B cell (primary cell): Measurements from ENCODE around the gene CTNNA2. TPM values are rescaled to one million over a fixed set of nuclear protein-coding genes. Genes with fewer than 3 reads are reported as not detected.

Experiments
- ATAC-seq: fragments of 200-7000 bp; cut with Tn5 transposase; one replicate; pipeline ENCODE4 v1.10.0; 2021; ENCODE audit warnings: low read depth, mild to moderate bottlenecking, moderate number of reproducible peaks, moderate library complexity
- CTCF ChIA-PET: fragments of 350-600 bp; sonication (Branson Sonifier 250); formaldehyde crosslinking; loops from one replicate; lab custom pipeline; 2021; ENCODE audit warnings: antibody characterized with exemption, inconsistent platforms; lab: Charles Lee
- POLR2A ChIA-PET: fragments of 350-600 bp; sonication (Branson Sonifier 250); formaldehyde crosslinking; loops from one replicate; lab custom pipeline; 2021; ENCODE audit warnings: antibody characterized with exemption; lab: Charles Lee
- DNase-seq: peaks from one replicate; pipeline ENCODE4 v3.0.0; 2013
- H2AFZ ChIP-seq: 2 replicates; pipeline ENCODE4 v1.6.1; 2012; ENCODE audit warnings: mild to moderate bottlenecking, low read depth, low read length; ENCODE audit not compliant: insufficient read depth, poor library complexity, severe bottlenecking
- H3K27ac ChIP-seq, 2 donors: 1 replicate in 1 of 2; 2 replicates in 1 of 2; pipeline ENCODE4 v1.5.1; 2012 to 2013; ENCODE audit warnings: low read length in 2 of 2, mild to moderate bottlenecking in 2 of 2, moderate library complexity in 1 of 2
- H3K27me3 ChIP-seq, 4 experiments: fragments of 200-600 bp in 1 of 4; sonication (generic) in 1 of 4; replicated peaks in 1 of 4; 1 replicate in 2 of 4; 2 replicates in 2 of 4; pipeline versions ENCODE4 v1.6.1 to v1.7.0; 2013 to 2016; ENCODE audit warnings: low read length in 3 of 4, mild to moderate bottlenecking in 2 of 4, mixed read lengths in 1 of 4, moderate library complexity in 1 of 4; ENCODE audit not compliant: insufficient read depth in 4 of 4, control insufficient read depth in 3 of 4; ENCODE audit errors: control extremely low read depth in 1 of 4
- H3K36me3 ChIP-seq, 2 experiments: replicated peaks in 1 of 2; 1 replicate in 1 of 2; 2 replicates in 1 of 2; pipeline versions ENCODE4 v1.6.1 to v1.7.1; 2013; ENCODE audit warnings: low read length in 1 of 2; ENCODE audit not compliant: insufficient read depth in 2 of 2, control insufficient read depth in 1 of 2; ENCODE audit errors: control extremely low read depth in 1 of 2, extremely low read depth in 1 of 2
- H3K4me1 ChIP-seq, 2 donors: fragments of 200-600 bp in 1 of 2; sonication (generic) in 1 of 2; 1 replicate in 1 of 2; 2 replicates in 1 of 2; pipeline versions ENCODE4 v1.5.1 to v1.6.1; 2013 to 2017; ENCODE audit warnings: low read length in 2 of 2; ENCODE audit not compliant: control insufficient read depth in 2 of 2, insufficient read depth in 2 of 2
- H3K4me2 ChIP-seq: replicated peaks from 2 replicates; pipeline ENCODE3; 2012; ENCODE audit warnings: mild to moderate bottlenecking, low read depth, low read length; ENCODE audit not compliant: poor library complexity, severe bottlenecking
- H3K4me3 ChIP-seq, 5 experiments: fragments of 200-600 bp in 1 of 5; sonication (generic) in 1 of 5; 1 replicate in 3 of 5; 2 replicates in 2 of 5; pipeline versions ENCODE4 v1.5.1 to v1.7.0; 2011 to 2016; ENCODE audit warnings: low read length in 4 of 5, mild to moderate bottlenecking in 4 of 5, low read depth in 2 of 5, control low read depth in 1 of 5, moderate library complexity in 1 of 5; ENCODE audit not compliant: insufficient read depth in 1 of 5; ENCODE audit errors: control extremely low read depth in 1 of 5, extremely low read depth in 1 of 5
- H3K79me2 ChIP-seq: fragments of 200-600 bp; sonication (generic); one replicate; pipeline ENCODE4 v1.6.0; 2016; ENCODE audit warnings: low read length; ENCODE audit not compliant: control insufficient read depth, insufficient read depth
- H3K9ac ChIP-seq: fragments of 200-600 bp; sonication (generic); 2 replicates; pipeline ENCODE4 v1.6.1; 2017; ENCODE audit warnings: mild to moderate bottlenecking, low read length, moderate library complexity
- H3K9me3 ChIP-seq, 3 donors: one replicate each; pipeline versions ENCODE4 v1.6.1 to v1.7.1; 2013; ENCODE audit warnings: low read length in 2 of 3; ENCODE audit not compliant: control insufficient read depth in 2 of 3, insufficient read depth in 1 of 3; ENCODE audit errors: control extremely low read depth in 1 of 3
- H4K20me1 ChIP-seq: 2 replicates; pipeline ENCODE4 v1.6.0; 2012; ENCODE audit warnings: mild to moderate bottlenecking, low read length; ENCODE audit not compliant: insufficient read depth, control insufficient read depth, poor library complexity, severe bottlenecking
- H3K27ac Mint-ChIP-seq: one replicate; pipeline ENCODE4 v1.8.0; 2021; ENCODE audit warnings: mixed read lengths
- H3K27me3 Mint-ChIP-seq: one replicate; pipeline ENCODE4 v1.8.0; 2021; ENCODE audit warnings: mixed read lengths
- H3K4me1 Mint-ChIP-seq: one replicate; pipeline ENCODE4 v1.8.0; 2021; ENCODE audit warnings: mixed read lengths
- H3K4me3 Mint-ChIP-seq: one replicate; pipeline ENCODE4 v1.8.0; 2021; ENCODE audit warnings: mixed read lengths
- H3K9me3 Mint-ChIP-seq: one replicate; pipeline ENCODE4 v1.8.0; 2022; ENCODE audit warnings: mixed read lengths; ENCODE audit not compliant: insufficient read depth
- EZH2 ChIP-seq: IDR thresholded peaks from 2 replicates; pipeline ENCODE4 v1.6.1; 2012; ENCODE audit warnings: borderline replicate concordance, low read depth, mild to moderate bottlenecking, moderate library complexity, low read length; ENCODE audit not compliant: insufficient read depth, poor library complexity, severe bottlenecking
- WGBS: methylation state at CpG from one replicate; pipeline ENCODE4 v1.1.5; 2013; ENCODE audit warnings: missing lambda C conversion rate; ENCODE audit not compliant: insufficient coverage; 5-methylcytosine and 5-hydroxymethylcytosine counted together
- intact Hi-C: fragments of 100-400 bp; cut with micrococcal nuclease; formaldehyde crosslinking; loops from one replicate; pipeline ENCODE4 v1.10.0; 2022
- polyA plus RNA-seq: library from polyadenylated mRNA; depleted of rRNA; stranded (reverse); fragments of >200 nt; gene quantifications from 2 replicates; pipeline ENCODE4 v1.2.3, GENCODE V29; 2012
- total RNA-seq, 2 donors: library from RNA; stranded (reverse); fragments of 120-200 nt in 1 of 2; gene quantifications; 1 replicate in 1 of 2; 2 replicates in 1 of 2; pipeline versions ENCODE4 v1.2.3 to v1.2.4, GENCODE V29; 2013 to 2022
- TF ChIP-seq, protein P1 (sequence below): fragments of 200-600 bp; IDR thresholded peaks from one replicate; pipeline ENCODE4 v1.8.0; 2022; ENCODE audit warnings: antibody characterized with exemption, mild to moderate bottlenecking

The CTNNA2 gene
- total and polyA plus RNA-seq, 2 donors (not counting 1 experiment from before 2014, with no cell fraction given), result not detected

DNA sequence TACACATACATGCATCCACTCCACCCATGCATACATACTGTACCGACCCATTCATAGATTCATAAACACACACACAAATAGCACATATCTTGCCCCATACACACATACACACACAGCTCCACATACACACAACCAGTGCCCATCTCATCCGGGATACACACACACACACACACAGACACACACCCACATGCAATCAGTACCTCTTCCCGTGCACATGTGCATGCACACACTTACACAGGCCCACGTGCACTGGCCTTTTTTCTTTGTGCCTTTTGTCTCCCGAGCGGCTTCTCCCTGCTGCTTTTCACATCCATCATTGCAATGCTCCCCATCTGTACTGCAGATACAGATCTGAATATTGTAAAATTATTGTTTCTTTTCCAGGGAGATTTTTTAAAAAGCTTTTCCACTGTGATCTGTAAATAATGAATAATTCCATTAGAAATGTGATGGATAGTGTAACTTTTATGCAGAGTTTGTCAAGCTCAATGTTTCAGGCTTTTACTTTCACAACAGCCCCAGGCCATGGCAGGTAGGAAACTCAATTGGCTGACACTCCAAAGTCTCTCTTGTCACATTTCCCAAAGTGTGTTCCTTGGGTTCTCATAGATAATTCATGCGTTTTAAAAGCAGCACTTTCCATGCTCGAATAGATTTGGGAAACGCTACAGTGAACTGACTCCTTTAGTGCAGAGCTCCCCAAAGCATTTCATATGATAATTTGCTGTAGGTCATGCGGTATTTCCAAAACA lies 393.5 kb downstream of the CTNNA2 start:
- TF ChIP-seq EZH2, result no peak
- TF ChIP-seq, protein P1, sequence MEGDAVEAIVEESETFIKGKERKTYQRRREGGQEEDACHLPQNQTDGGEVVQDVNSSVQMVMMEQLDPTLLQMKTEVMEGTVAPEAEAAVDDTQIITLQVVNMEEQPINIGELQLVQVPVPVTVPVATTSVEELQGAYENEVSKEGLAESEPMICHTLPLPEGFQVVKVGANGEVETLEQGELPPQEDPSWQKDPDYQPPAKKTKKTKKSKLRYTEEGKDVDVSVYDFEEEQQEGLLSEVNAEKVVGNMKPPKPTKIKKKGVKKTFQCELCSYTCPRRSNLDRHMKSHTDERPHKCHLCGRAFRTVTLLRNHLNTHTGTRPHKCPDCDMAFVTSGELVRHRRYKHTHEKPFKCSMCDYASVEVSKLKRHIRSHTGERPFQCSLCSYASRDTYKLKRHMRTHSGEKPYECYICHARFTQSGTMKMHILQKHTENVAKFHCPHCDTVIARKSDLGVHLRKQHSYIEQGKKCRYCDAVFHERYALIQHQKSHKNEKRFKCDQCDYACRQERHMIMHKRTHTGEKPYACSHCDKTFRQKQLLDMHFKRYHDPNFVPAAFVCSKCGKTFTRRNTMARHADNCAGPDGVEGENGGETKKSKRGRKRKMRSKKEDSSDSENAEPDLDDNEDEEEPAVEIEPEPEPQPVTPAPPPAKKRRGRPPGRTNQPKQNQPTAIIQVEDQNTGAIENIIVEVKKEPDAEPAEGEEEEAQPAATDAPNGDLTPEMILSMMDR, result no peak
- CTCF ChIA-PET, result no interaction called here

DNA sequence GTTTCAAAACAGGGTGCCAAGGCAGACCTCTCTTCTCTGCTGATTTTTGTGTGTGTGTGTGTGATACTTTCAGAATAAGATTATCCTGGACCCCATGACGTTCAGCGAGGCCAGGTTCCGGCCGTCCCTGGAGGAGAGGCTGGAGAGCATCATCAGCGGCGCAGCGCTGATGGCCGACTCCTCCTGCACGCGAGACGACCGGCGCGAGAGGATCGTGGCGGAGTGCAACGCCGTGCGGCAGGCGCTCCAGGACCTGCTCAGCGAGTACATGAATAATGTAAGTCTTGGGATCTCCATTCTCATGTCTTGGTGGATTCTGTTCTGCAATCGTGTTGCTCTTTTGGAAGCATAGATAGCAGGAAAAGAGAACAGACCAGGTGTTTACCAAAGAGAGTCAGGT lies 396.7 kb downstream of the CTNNA2 start:
- no peak overlapping the region for H2AFZ ChIP-seq
- H3K4me3 ChIP-seq, result no peak overlapping the region
- ChIA-PET POLR2A (no interaction called here), CTCF (no interaction called here)
- H3K27ac ChIP-seq, result no peak overlapping the region
- no peaks in the 10 kb centered on the region for H3K9me3 Mint-ChIP-seq
- TF ChIP-seq EZH2, result no peak
- TF ChIP-seq, protein P1, result no peak
- no peaks in the 10 kb centered on the region for H4K20me1 ChIP-seq
- ATAC-seq, result no peak
- H3K4me2 ChIP-seq, result no peak overlapping the region
- intact Hi-C loops, result no loop called here
- no peaks in the 10 kb centered on the region for H3K79me2 ChIP-seq
- H3K27ac Mint-ChIP-seq, result no peak overlapping the region
- H3K27me3 ChIP-seq, result no peaks in the 10 kb centered on the region
- DNase-seq, result no peak
- no peaks in the 10 kb centered on the region for H3K27me3 Mint-ChIP-seq
- no peaks in the 10 kb centered on the region for H3K4me1 ChIP-seq
- H3K9ac ChIP-seq, result no peak overlapping the region
- H3K36me3 ChIP-seq, result no peaks in the 10 kb centered on the region
- peaks cover 0 to 3% (median 1%) of the 10 kb centered on the region in 3 donors for H3K9me3 ChIP-seq
- WGBS, result 96% methylated on average over 22 of the region's 22 CpGs
- H3K4me3 Mint-ChIP-seq, result no peak overlapping the region
- H3K4me1 Mint-ChIP-seq, result no peaks in the 10 kb centered on the region

More for the DNA sequence above, 393.5 kb downstream of the CTNNA2 start:
- Mint-ChIP-seq H3K27me3 (no peaks in the 10 kb centered on the region), H3K4me3 (no peak overlapping the region), H3K4me1 (no peaks in the 10 kb centered on the region), H3K9me3 (no peaks in the 10 kb centered on the region), H3K27ac (no peak overlapping the region)
- H3K4me2 ChIP-seq, result no peak overlapping the region
- no peaks in the 10 kb centered on the region for H3K27me3 ChIP-seq
- no peak overlapping the region for H3K4me3 ChIP-seq
- no peak for DNase-seq
- intact Hi-C loops, result no loop called here
- H3K4me1 ChIP-seq, result no peaks in the 10 kb centered on the region
- no peaks in the 10 kb centered on the region for H4K20me1 ChIP-seq
- POLR2A ChIA-PET, result no interaction called here
- ATAC-seq, result no peak
- no peak overlapping the region for H2AFZ ChIP-seq
- no peaks in the 10 kb centered on the region for H3K36me3 ChIP-seq
- WGBS, result 86% methylated on average over 7 of the region's 10 CpGs
- H3K27ac ChIP-seq, result no peak overlapping the region
- no peak overlapping the region for H3K9ac ChIP-seq
- no peaks in the 10 kb centered on the region for H3K79me2 ChIP-seq
- peaks cover 0 to 3% (median 0%) of the 10 kb centered on the region in 3 donors for H3K9me3 ChIP-seq
